ENCODE data around the gene CCDC50.

CCDC50 gene

DNA sequence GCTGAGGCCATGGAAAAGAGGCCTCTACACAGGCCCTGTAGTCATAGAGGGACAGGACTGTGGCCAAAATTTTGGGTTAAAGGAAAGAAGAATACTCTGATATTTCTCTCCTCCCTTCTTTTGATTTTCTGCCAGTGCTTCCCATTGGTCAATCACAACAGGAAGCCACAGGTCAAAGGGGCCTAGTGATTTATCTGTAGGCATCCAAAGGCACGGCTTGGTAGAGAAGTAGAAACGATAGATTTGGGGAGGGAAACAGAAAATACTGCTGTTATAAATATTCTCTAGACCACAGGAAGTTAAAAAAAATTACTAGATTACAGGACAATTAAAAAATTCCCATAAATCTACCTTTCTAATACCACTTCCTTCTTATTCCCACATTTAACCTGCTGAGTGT lies 1.7 kb upstream of the CCDC50 start:
- H3K36me3 ChIP-seq (ENCODE audit: control insufficient read depth, insufficient read depth, low read length): no peaks in the 10 kb centered on the region
- no peaks in the 10 kb centered on the region for H3K27me3 ChIP-seq (ENCODE audit: control insufficient read depth, insufficient read depth, low read length)
- H3K9ac ChIP-seq (ENCODE audit: low read length): no peak overlapping the region
- no peak overlapping the region for H3K4me3 ChIP-seq (ENCODE audit: low read length)
- peaks cover 11% of the 10 kb centered on the region for H3K4me1 ChIP-seq (ENCODE audit: control insufficient read depth, insufficient read depth, low read length)
- H3K27ac ChIP-seq (ENCODE audit: low read depth, low read length): no peak overlapping the region

DNA sequence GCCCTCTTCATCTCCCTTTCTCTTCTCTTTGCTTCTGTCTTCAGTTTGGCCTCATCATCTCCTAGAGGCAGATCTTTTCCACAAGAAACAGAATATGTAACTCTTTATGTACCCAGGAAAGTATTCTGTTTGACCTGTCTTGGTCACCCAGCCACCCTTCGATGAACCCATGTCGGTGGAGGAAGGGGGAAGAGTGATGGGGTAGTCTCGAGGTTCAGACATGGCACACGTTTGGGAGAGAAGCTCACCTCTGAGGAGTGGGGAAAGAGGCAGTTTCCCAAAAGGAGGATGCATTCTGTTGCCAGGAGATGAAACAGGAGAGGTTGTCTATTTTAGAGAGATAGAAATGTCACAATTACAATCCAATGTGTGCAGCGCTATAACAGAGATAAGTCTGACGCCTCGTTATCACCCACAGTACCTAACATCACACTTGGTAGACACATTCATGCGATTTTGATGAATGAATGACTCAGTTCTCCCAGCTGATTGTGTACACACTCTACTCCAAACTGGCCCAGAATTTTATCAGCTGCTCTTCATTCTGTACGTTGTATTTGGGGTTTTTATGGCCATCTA lies 722 bp upstream of the CCDC50 start:
- peak overlapping the region; percentile 93 for H3K4me3 ChIP-seq (ENCODE audit: low read length)
- H3K9ac ChIP-seq (ENCODE audit: low read length): peak overlapping the region; percentile 45
- peak overlapping the region; percentile 94 for H3K27ac ChIP-seq (ENCODE audit: low read depth, low read length)

DNA sequence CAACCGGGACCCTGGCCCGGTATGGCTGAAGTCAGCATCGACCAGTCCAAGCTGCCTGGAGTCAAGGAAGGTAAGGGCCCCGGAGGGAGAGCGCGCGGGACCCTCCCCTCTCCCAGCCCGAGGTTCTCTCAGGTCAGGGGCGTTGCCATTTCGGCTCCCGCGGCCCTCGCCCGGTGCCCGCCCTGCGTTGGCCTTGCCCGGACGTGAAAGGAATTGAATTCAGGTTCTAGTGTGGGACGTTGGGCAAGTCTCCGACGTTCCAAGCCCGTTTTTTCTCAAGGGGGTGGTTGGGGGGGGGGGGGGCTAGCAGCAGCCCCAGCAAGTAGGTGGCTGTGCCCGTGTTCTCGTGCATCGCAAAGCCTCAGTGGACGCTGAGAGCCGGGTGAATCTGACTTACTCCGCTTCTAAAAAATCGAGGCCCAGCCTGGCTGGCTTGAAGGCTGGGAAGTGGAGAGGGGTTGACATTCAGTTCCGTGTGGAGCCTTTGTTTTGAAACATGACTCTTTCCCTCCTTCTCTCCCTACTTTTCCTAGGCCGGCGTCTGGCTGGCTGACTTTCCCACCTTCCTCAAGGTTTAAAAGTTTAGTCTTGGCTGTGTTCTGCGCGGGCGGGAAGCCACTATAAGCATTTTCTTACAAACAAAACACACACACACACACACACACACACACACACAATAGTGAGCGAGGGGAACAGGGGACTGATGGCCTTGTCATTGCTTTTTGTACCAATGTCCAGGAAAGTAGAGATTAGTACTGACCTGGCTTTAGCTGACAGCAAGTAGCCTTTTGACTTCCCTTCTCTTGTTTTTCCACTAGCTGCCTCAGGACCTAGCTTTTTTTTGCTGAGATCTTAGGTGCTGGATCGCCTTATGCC lies 698 bp downstream of the CCDC50 start, which contains the start of gene UTS2B:
Gene UTS2B, minus strand, starts transcription at position 873 of the 876 bp plus-strand sequence. CDS start 48,337 bp downstream, outside the sequence.
- peak within 1 kb of the TSS; percentile 61 for H3K9ac ChIP-seq (ENCODE audit: low read length)
- H3K4me1 ChIP-seq (ENCODE audit: control insufficient read depth, insufficient read depth, low read length): peaks cover 11% of the 10 kb centered on the region
- peak within 1 kb of the TSS; percentile 93 for H3K4me3 ChIP-seq (ENCODE audit: low read length)
- H3K27me3 ChIP-seq (ENCODE audit: control insufficient read depth, insufficient read depth, low read length): no peaks in the 10 kb centered on the region
- H3K36me3 ChIP-seq (ENCODE audit: control insufficient read depth, insufficient read depth, low read length): no peaks in the 10 kb centered on the region
- peak within 1 kb of the TSS; percentile 94 for H3K27ac ChIP-seq (ENCODE audit: low read depth, low read length)

More for the DNA sequence above, 722 bp upstream of the CCDC50 start:
- Histone ChIP-seq H3K27me3 (ENCODE audit: control insufficient read depth, insufficient read depth, low read length) (no peaks in the 10 kb centered on the region), H3K36me3 (ENCODE audit: control insufficient read depth, insufficient read depth, low read length) (no peaks in the 10 kb centered on the region), H3K4me1 (ENCODE audit: control insufficient read depth, insufficient read depth, low read length) (peaks cover 11% of the 10 kb centered on the region)

DNA sequence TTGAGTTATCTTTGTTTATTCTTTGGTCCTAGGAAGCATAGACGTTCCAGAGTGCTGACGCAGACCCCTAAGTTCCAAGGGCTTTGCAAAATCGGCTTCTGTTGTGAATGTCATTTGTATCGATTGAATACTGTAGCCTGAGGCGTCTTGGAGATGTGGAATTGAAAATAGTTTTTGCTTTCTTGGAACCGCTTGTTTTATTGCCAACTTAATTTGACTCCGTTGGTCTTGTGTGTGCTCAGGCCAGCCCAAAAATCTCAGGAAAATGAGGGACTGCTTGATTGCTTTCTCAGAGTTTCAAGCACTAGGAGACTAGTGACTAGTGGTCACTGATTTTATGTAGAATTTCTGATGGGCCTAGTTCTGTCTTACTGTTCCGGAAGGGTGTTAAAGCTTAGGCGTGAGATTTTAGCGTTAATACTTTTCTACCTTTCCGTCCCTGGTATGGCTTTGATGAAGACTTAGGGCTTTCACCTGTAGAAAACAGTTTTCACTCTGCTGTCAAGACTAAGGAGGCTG lies 1.4 kb downstream of the CCDC50 start:
- Histone ChIP-seq H3K9ac (ENCODE audit: low read length) (peak overlapping the region; percentile 5), H3K27me3 (ENCODE audit: control insufficient read depth, insufficient read depth, low read length) (no peaks in the 10 kb centered on the region), H3K27ac (ENCODE audit: low read depth, low read length) (peak overlapping the region; percentile 94), H3K36me3 (ENCODE audit: control insufficient read depth, insufficient read depth, low read length) (no peaks in the 10 kb centered on the region), H3K4me3 (ENCODE audit: low read length) (peak overlapping the region; percentile 93), H3K4me1 (ENCODE audit: control insufficient read depth, insufficient read depth, low read length) (peaks cover 11% of the 10 kb centered on the region)

DNA sequence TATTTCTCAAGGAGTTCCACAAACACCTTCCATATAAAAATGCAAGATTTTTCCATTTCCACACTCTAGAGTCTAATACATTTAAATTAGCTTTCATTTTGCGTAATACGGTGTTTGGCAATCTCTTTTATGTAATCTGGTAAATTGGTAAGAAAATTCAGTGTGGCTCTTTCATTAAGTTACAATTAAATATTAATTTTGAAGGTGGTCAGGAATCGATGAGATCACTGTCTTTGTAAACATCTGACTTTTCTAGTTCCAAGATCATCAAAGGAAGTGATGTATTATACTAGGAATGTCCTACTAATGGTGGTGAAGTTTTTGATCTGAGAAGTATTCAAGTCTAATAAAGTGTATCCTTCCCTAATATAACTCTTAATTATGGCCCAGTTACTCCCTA lies 2.2 kb downstream of the CCDC50 start:
- Histone ChIP-seq H3K9ac (ENCODE audit: low read length) (no peak overlapping the region), H3K4me1 (ENCODE audit: control insufficient read depth, insufficient read depth, low read length) (peaks cover 11% of the 10 kb centered on the region), H3K27me3 (ENCODE audit: control insufficient read depth, insufficient read depth, low read length) (no peaks in the 10 kb centered on the region), H3K36me3 (ENCODE audit: control insufficient read depth, insufficient read depth, low read length) (no peaks in the 10 kb centered on the region), H3K4me3 (ENCODE audit: low read length) (no peak overlapping the region), H3K27ac (ENCODE audit: low read depth, low read length) (no peak overlapping the region)

DNA sequence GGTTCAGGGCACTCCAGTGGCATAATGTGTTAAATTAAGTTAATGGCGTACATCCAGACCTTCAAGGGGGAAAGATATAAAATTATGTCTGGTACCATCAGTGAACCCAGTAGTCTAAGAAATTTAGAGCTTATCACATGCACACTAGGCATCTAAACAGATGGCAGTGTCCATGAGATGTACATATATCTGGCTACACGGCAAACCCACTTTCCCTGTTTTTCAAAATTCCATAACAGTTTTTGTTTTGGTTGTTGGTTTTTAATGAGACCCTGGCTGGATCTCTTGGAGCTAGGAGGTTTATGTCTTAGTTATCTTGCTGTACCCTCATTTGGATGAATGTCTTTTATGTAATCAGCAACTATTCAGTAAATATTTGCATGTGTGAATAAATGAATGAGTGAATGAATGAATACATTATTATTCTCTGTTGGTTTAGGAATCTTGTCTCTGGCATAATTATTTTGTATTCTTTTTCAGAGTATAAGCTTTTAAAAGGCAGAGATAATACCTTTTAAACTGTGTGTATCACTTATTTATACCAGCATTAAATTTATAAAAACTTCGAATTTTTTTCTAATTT lies 4.2 kb downstream of the CCDC50 start:
- Histone ChIP-seq H3K9ac (ENCODE audit: low read length) (no peak overlapping the region), H3K27me3 (ENCODE audit: control insufficient read depth, insufficient read depth, low read length) (no peaks in the 10 kb centered on the region), H3K4me1 (ENCODE audit: control insufficient read depth, insufficient read depth, low read length) (peaks cover 15% of the 10 kb centered on the region), H3K36me3 (ENCODE audit: control insufficient read depth, insufficient read depth, low read length) (no peaks in the 10 kb centered on the region), H3K4me3 (ENCODE audit: low read length) (no peak overlapping the region), H3K27ac (ENCODE audit: low read depth, low read length) (no peak overlapping the region)

DNA sequence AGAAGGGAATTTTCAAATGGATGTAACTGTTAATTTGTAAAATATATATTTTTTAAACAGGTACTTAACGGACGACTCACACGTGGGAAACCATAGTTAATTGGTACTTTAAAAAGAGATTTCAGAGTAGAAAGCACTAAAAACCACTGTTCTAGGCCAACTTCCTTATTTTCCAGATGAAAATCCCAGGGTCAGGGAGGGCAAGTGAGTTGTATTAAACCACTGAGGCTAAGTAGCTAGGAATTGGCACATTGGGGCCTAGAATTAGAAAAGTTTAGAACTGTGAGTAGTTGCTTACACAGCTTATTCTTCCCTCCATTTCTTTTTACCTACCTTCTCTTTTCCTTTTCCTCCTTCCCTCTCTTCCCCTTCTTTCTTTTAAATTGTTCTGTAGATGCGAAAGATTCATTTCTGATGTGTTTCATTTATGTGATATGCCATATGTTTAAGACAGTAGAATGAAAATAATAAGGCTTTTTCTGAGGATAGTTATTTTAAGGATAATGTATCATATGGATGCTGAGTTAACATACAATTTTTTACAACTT lies 5.2 kb downstream of the CCDC50 start:
- peaks cover 13% of the 10 kb centered on the region for H3K4me1 ChIP-seq (ENCODE audit: control insufficient read depth, insufficient read depth, low read length)

DNA sequence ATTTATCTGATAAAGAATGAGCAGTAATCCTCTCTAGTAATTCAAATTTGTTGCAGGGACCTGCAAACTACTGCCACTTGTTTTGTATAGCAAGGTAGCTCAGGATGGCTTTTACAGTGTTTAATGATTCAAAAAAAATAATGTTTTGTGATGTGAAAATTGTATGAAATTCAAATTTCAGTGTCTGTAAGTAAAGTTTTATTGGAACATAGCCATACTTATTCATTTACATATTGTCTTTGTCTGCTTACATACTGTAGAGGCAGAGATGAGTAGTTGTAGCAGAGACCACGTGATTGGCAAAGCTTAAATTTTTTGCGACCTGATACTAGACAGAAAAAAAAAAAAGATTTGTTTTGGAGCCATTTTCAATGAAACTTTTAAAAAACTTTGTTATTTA lies 7.6 kb downstream of the CCDC50 start:
- no peak overlapping the region for H3K4me3 ChIP-seq (ENCODE audit: low read length)
- no peaks in the 10 kb centered on the region for H3K36me3 ChIP-seq (ENCODE audit: control insufficient read depth, insufficient read depth, low read length)
- no peaks in the 10 kb centered on the region for H3K27me3 ChIP-seq (ENCODE audit: control insufficient read depth, insufficient read depth, low read length)
- no peak overlapping the region for H3K27ac ChIP-seq (ENCODE audit: low read depth, low read length)
- H3K9ac ChIP-seq (ENCODE audit: low read length): no peak overlapping the region
- peaks cover 15% of the 10 kb centered on the region for H3K4me1 ChIP-seq (ENCODE audit: control insufficient read depth, insufficient read depth, low read length)

More for the DNA sequence above, 5.2 kb downstream of the CCDC50 start:
- H3K36me3 ChIP-seq (ENCODE audit: control insufficient read depth, insufficient read depth, low read length): no peaks in the 10 kb centered on the region
- H3K9ac ChIP-seq (ENCODE audit: low read length): no peak overlapping the region
- no peaks in the 10 kb centered on the region for H3K27me3 ChIP-seq (ENCODE audit: control insufficient read depth, insufficient read depth, low read length)
- H3K27ac ChIP-seq (ENCODE audit: low read depth, low read length): no peak overlapping the region
- no peak overlapping the region for H3K4me3 ChIP-seq (ENCODE audit: low read length)

DNA sequence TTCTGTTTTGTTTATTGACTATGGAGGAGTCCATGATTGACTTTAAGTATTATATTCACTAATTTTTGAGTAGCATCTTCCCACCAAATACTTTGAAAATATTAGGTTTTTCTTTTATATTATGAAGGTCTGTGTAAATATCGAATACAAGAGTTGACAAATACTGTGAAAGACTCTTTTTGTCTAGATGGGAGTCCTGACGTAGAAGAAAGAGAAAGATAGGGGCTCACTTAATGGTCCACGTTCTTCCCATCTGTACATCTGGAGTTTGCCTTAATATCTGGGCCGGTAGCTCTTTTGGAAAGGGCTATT lies 8.9 kb downstream of the CCDC50 start:
- Histone ChIP-seq H3K27ac (ENCODE audit: low read depth, low read length) (no peak overlapping the region), H3K36me3 (ENCODE audit: control insufficient read depth, insufficient read depth, low read length) (no peaks in the 10 kb centered on the region), H3K4me3 (ENCODE audit: low read length) (no peak overlapping the region), H3K4me1 (ENCODE audit: control insufficient read depth, insufficient read depth, low read length) (peaks cover 25% of the 10 kb centered on the region), H3K9ac (ENCODE audit: low read length) (no peak overlapping the region), H3K27me3 (ENCODE audit: control insufficient read depth, insufficient read depth, low read length) (no peaks in the 10 kb centered on the region)

DNA sequence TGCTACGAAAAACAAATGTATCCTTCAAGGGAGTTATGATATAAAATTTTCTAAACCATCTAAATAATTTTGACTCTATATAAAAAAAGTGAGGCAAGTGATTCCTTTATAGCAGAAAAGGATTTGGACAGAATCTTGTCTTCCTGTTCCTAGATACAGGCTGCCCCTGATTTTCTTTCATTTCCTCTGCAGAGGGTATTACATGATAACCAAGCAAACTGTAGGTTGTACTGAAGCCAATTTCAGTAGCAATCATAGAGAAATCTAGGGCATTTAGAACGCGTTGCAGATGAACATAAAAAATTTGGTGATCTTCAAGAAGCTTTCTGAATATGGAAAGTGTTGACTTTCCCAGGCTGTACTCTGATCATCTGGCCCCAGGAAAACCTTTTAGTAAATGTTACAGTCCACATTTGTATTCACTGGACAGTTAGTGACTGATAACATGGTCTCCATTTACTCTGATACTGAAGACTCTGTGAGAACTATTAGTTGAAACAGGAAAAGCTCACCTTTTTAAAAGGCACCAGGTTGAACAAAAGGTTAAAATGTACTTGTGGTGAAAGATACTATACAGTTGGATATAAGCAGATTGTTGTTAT lies 10.2 kb downstream of the CCDC50 start:
- H3K4me3 ChIP-seq (ENCODE audit: low read length): no peak overlapping the region
- no peaks in the 10 kb centered on the region for H3K27me3 ChIP-seq (ENCODE audit: control insufficient read depth, insufficient read depth, low read length)
- peaks cover 25% of the 10 kb centered on the region for H3K4me1 ChIP-seq (ENCODE audit: control insufficient read depth, insufficient read depth, low read length)
- no peak overlapping the region for H3K27ac ChIP-seq (ENCODE audit: low read depth, low read length)
- H3K36me3 ChIP-seq (ENCODE audit: control insufficient read depth, insufficient read depth, low read length): no peaks in the 10 kb centered on the region
- H3K9ac ChIP-seq (ENCODE audit: low read length): no peak overlapping the region

DNA sequence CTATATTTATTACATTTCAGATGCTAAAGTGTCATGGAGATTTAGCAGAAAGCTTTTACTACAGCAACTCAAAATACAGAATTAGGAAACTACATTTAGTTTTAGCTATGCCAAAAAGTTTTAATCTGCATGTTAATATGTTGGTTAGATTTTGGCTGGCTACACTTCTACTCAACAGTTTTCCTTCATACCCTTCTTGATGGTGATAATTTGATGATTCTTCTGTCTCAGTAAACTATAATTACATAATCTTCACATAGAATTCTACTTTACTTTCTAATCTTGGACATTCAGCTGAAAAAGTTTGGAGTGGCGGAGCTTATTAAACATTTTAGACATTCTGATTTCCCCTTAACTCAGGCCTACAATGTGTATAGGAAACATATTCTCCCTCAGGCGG lies 11.2 kb downstream of the CCDC50 start:
- Histone ChIP-seq H3K4me1 (ENCODE audit: control insufficient read depth, insufficient read depth, low read length) (peaks cover 25% of the 10 kb centered on the region), H3K9ac (ENCODE audit: low read length) (no peak overlapping the region), H3K36me3 (ENCODE audit: control insufficient read depth, insufficient read depth, low read length) (no peaks in the 10 kb centered on the region), H3K27me3 (ENCODE audit: control insufficient read depth, insufficient read depth, low read length) (no peaks in the 10 kb centered on the region), H3K27ac (ENCODE audit: low read depth, low read length) (no peak overlapping the region), H3K4me3 (ENCODE audit: low read length) (no peak overlapping the region)

DNA sequence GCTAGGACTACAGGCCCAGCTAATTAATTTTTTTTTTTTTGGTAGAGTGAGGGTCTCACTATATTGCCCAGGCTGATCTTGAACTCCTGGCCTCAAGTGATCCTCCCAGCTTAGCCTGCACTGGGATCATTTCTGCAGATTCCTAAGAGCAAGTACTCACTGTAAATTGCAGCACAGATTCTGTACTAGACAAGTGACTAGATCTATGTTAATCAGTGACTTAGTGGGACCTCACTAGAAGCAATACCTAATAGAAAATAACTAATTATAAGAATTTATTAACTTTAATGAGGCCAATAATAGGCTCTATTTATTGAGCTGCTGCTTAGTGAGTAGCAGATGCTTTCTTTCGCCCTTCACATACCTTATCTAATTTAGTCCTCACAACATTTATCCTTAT lies 11.8 kb downstream of the CCDC50 start:
- H3K9ac ChIP-seq (ENCODE audit: low read length): no peak overlapping the region
- no peak overlapping the region for H3K4me3 ChIP-seq (ENCODE audit: low read length)
- H3K27me3 ChIP-seq (ENCODE audit: control insufficient read depth, insufficient read depth, low read length): no peaks in the 10 kb centered on the region
- H3K4me1 ChIP-seq (ENCODE audit: control insufficient read depth, insufficient read depth, low read length): peaks cover 25% of the 10 kb centered on the region
- no peak overlapping the region for H3K27ac ChIP-seq (ENCODE audit: low read depth, low read length)
- no peaks in the 10 kb centered on the region for H3K36me3 ChIP-seq (ENCODE audit: control insufficient read depth, insufficient read depth, low read length)
